Neural crest cell (in vitro differentiated cells): Measurements from ENCODE around the gene GPR52. TPM values are rescaled to one million over a fixed set of nuclear protein-coding genes. Genes with fewer than 3 reads are reported as not detected.

Experiments used
- DNase-seq: peaks from one replicate; pipeline ENCODE4 v3.0.0; 2021; ENCODE audit warnings: low read depth, mixed read lengths, low spot score
- H3K27ac Mint-ChIP-seq: one replicate; pipeline ENCODE4 v1.8.0; 2021; ENCODE audit warnings: mild to moderate bottlenecking, mixed read lengths; ENCODE audit not compliant: unreplicated experiment
- H3K27me3 Mint-ChIP-seq: 2 replicates; pipeline ENCODE4 v1.8.0; 2021; ENCODE audit warnings: low read depth, mild to moderate bottlenecking, mixed read lengths
- H3K36me3 Mint-ChIP-seq: 2 replicates; pipeline ENCODE4 v1.8.0; 2021; ENCODE audit warnings: low read depth, mild to moderate bottlenecking, mixed read lengths
- H3K4me1 Mint-ChIP-seq: 2 replicates; pipeline ENCODE4 v1.8.0; 2021; ENCODE audit warnings: mixed read lengths
- H3K4me3 Mint-ChIP-seq: one replicate; pipeline ENCODE4 v1.8.0; 2021; ENCODE audit warnings: mild to moderate bottlenecking, mixed read lengths
- H3K9me3 Mint-ChIP-seq: 2 replicates; pipeline ENCODE4 v1.8.0; 2021; ENCODE audit warnings: mixed read lengths
- CTCF ChIP-seq: fragments of 200-600 bp; sonication (generic); conservative IDR thresholded peaks from 2 replicates; pipeline ENCODE4 v1.5.0; 2021; ENCODE audit warnings: antibody characterized with exemption, mild to moderate bottlenecking
- long read RNA-seq: library from polyadenylated mRNA; unstranded; transcript quantifications from one replicate; pipeline ENCODE4 v2.0.0, GENCODE V29; 2020
- total RNA-seq: library from RNA; stranded (reverse); gene quantifications from 2 replicates; pipeline ENCODE4 v1.2.1, GENCODE V29; 2021

Gene GPR52
- 0.27 and 0.75 TPM in 2 replicates for total RNA-seq
- long read RNA-seq: 0 reads

- no peaks in the 10 kb centered on the region for H3K36me3 Mint-ChIP-seq
- H3K27ac Mint-ChIP-seq: no peak within 1 kb of the TSS
- peaks cover 12% of the 10 kb centered on the region for H3K4me1 Mint-ChIP-seq
- no peaks in the 10 kb centered on the region for H3K27me3 Mint-ChIP-seq
- H3K9me3 Mint-ChIP-seq: no peaks in the 10 kb centered on the region
- no peak for DNase-seq
- no peak for TF ChIP-seq CTCF
- H3K4me3 Mint-ChIP-seq: no peak within 1 kb of the TSS
Observed at GRCh38 chr1:174447866-174448530, at the start of gene GPR52. Gene GPR52, plus strand, starts transcription at chr1:174447964. Its CDS starts 148 bp downstream, at chr1:174448112.

- Mint-ChIP-seq H3K4me1 (no peaks in the 10 kb centered on the region), H3K36me3 (peaks cover 10% of the 10 kb centered on the region), H3K4me3 (no peak overlapping the region), H3K27me3 (no peaks in the 10 kb centered on the region), H3K9me3 (peaks cover 5% of the 10 kb centered on the region), H3K27ac (no peak overlapping the region)
- DNase-seq: no peak
- no peak for TF ChIP-seq CTCF
Observed at GRCh38 chr1:174398246-174398645, 49.5 kb upstream of the GPR52 start.

- Mint-ChIP-seq H3K36me3 (peaks cover 4% of the 10 kb centered on the region), H3K27me3 (no peaks in the 10 kb centered on the region), H3K4me3 (no peak overlapping the region), H3K4me1 (no peaks in the 10 kb centered on the region), H3K27ac (peak overlapping the region; percentile 94), H3K9me3 (no peaks in the 10 kb centered on the region)
- TF ChIP-seq CTCF: no peak
- DNase-seq: no peak
Observed at GRCh38 chr1:174399211-174399610, 48.6 kb upstream of the GPR52 start.

- DNase-seq: no peak
- H3K9me3 Mint-ChIP-seq: no peaks in the 10 kb centered on the region
- no peaks in the 10 kb centered on the region for H3K27me3 Mint-ChIP-seq
- H3K36me3 Mint-ChIP-seq: peaks cover 4% of the 10 kb centered on the region
- H3K27ac Mint-ChIP-seq: no peak overlapping the region
- no peak for TF ChIP-seq CTCF
- no peaks in the 10 kb centered on the region for H3K4me1 Mint-ChIP-seq
- H3K4me3 Mint-ChIP-seq: no peak overlapping the region
Observed at GRCh38 chr1:174401075-174401474, 46.7 kb upstream of the GPR52 start.

- Mint-ChIP-seq H3K36me3 (no peaks in the 10 kb centered on the region), H3K27me3 (no peaks in the 10 kb centered on the region), H3K4me1 (peaks cover 4% of the 10 kb centered on the region), H3K4me3 (no peak overlapping the region), H3K27ac (no peak overlapping the region), H3K9me3 (peaks cover 2% of the 10 kb centered on the region)
- no peak for DNase-seq
- no peak for TF ChIP-seq CTCF
Observed at GRCh38 chr1:174405219-174405618, 42.5 kb upstream of the GPR52 start.
